Activated CD4-positive, CD25-positive, alpha-beta regulatory T cell treated with anti-CD3 and anti-CD28 coated beads, Interleukin-2, amount 50 U/mL, for 16 hours (primary cell): ENCODE measurements around the gene RAD9A.
"Not testable (repeated sequence)": the region's sequence is repeated elsewhere in the genome, so short reads cannot be mapped to it uniquely, and the experiment has no call there.

Experiments used
- DNase-seq: peaks from one replicate; pipeline ENCODE4 v3.0.0-alpha.2; 2020; ENCODE audit warnings: low read depth, low spot score

The RAD9A gene

DNA sequence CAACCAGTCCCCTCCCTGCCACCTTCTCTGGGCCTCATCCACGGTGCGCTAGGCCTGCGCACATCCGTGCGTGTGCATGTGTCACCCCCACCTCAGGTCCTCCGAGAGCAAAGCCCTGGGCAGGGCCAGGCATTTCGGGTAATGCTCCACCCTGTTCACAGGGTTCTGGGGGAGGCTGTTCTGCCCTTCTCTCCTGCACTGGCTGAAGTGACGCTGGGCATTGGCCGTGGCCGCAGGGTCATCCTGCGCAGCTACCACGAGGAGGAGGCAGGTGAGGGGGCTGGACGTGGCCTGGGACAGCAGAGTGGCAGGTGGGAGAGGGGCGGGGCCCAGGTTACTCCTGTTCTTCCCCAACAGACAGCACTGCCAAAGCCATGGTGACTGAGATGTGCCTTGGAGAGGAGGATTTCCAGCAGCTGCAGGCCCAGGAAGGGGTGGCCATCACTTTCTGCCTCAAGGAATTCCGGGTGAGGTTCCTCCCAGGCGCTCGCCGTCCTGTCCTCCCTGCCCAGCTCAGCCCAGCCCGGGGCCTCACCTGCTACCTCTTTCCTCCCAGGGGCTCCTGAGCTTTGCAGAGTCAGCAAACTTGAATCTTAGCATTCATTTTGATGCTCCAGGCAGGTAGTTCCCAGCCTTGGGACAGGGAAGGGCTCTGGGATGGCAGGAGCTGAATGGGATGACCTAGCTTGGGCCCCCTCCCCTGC lies 3.9 kb downstream of the RAD9A start:
- DNase-seq: no peak

- DNase-seq: no peak
These were observed 4.4 kb downstream of the RAD9A start for GRCh38 chr11:67396259-67396581.

DNA sequence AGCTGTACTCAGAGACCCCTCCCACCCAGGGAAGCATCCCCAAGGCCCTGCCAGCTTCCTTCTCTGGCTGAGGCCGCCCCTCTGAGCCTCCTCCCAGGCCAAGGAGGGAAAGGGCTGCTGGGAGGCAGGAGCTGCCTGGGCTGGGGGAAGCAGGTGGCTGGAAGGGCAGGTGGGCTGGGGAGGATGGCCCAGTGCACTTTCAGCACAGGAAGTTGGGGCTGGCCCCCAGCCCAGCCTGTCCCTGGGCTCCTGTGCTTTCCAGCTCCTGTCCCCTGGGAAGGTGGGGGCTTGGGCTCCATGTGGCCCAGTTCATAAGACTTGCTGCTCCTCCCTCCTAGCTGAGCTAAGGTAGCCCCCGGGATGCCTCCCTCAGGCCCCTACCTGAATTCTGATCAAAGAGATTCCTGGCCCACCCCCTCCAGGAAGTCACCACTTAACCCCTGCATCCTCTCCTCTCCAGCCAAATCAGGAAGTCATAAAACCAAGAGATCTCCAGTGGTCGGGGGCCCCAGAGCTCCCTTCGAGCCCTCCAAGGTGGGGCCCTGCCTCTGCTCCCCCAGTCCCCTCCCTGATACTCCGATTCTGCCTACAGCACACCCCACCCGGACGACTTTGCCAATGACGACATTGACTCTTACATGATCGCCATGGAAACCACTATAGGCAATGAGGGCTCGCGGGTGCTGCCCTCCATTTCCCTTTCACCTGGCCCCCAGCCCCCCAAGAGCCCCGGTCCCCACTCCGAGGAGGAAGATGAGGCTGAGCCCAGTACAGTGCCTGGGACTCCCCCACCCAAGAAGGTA lies 5.0 kb downstream of the RAD9A start:
- DNase-seq: no peak

DNA sequence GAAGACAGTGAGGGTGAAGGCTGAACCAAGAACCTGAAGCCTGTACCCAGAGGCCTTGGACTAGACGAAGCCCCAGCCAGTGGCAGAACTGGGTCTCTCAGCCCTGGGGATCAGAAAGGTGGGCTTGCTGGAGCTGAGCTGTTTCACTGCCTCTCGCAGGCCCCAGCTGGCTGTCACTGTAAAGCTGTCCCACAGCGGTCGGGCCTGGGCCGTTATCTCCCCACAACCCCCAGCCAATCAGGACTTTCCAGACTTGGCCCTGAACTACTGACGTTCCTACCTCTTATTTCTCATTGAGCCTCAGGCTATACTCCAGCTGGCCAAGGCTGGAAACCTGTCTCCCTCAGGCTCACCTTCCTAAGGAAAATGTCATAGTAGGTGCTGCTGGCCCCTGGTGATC lies 5.8 kb downstream of the RAD9A start:
- no peak for DNase-seq

DNA sequence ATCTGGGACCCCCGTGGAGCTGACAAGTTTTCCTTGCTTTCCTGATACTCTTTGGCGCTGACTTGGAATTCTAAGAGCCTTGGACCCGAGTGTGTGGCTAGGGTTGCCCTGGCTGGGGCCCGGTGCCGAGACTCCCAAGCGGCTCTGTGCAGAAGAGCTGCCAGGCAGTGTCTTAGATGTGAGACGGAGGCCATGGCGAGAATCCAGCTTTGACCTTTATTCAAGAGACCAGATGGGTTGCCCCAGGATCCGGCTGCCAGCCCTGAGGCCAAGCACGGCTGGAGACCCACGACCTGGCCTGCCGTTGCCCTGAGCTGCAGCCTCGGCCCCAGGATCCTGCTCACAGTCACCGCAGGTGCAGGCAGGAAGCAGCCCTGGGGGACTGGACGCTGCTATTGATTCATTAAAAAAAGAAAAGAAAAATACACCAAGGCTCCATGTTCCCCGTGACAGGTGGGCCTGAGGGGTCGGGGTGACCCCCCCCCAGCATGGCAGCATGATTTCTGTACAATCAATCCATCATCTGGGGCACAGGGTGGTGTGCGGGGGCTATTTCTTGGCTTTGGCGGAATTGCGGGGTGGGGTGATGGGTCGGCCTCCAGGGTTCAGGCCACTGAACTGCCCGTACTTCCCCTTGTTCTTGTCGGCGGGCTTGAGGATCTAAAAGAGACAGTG lies 6.3 kb downstream of the RAD9A start:
- no peak for DNase-seq

DNA sequence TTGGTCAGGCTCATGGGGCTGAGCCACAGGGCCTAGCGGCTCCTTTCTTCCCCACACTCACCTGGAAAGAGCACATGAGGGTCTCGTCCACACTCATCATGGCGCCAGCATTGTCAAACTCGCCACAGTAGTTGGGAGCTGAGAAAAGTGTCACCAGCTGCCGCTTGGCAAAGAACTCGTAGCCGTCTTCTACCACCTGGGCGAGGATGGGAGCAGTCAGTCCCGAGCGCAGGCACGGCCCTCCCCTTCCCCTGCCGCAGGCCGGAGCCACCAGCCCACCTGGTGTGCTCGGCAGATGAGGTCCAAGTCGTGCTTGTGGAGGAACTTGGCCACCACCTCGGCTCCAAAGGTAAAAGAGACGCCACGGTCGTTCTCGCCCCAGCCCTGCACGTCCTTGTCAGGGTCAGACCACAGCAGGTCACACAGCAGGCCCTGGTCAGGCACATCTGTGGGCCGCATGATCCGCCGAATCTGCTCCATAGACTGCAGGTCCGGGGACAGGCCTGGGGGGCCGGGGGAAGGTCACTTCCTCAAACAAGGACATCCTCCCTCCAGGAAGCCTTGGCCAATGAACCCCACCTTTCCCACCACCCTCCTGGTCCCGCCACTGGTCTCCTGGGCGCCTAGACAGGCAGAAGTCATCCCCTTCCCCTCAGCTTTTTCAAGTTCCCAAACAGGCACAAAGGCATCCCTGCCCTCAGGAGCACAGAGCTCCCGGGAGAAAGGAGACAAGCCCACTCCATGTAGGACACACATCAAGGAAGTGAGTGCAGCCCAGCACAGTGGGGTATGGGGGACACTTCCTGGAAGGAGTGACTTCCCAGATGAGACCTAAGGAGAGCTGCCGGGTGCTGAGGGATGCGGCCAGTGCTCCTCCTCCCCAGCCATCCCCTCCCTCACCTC lies 7.1 kb downstream of the RAD9A start:
- DNase-seq: no peak

DNA sequence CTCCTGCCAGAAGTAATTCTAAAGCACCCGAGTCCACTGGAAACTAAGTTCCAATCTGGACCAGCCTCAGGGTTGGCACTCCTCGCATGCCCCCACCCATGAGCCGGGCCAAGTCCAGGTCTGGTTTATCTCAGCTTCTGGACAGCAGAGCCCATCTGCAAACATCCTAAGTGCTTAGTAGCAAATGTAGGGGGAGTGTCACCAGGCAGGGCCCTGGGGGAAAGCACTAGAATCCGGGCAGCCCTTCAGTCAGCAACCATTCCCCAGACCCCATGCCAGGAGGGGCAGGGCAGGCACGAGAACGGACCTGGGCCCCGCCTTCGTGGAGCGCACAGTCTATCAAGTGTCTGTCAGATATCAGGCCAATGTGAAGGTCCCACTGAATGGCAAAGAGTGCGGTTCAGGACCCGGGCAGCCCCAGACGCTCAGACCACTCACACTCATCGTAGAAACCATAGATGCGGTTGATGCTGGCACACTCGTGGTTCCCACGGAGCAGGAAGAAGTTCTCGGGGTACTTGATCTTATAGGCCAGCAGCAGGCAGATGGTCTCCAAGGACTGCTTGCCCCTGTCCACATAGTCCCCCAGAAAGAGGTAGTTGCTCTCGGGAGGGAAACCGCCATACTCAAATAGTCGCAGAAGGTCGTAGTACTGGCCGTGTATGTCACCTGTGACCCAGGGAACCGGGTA lies 8.6 kb downstream of the RAD9A start:
- no peak for DNase-seq

GRCh38 chr11:67400942-67401494 lies 9.2 kb downstream of the RAD9A start:
- DNase-seq: no peak

- DNase-seq: peak; percentile 81
These were observed 9.9 kb downstream of the RAD9A start, which contains the start of gene PPP1CA for GRCh38 chr11:67401495-67402191. Gene PPP1CA (minus strand): TSS chr11:67401858. CDS start chr11:67401782, 76 bp downstream.

- not testable (repeated sequence) for DNase-seq
These were observed 10.5 kb downstream of the RAD9A start for GRCh38 chr11:67402192-67402839.

DNA sequence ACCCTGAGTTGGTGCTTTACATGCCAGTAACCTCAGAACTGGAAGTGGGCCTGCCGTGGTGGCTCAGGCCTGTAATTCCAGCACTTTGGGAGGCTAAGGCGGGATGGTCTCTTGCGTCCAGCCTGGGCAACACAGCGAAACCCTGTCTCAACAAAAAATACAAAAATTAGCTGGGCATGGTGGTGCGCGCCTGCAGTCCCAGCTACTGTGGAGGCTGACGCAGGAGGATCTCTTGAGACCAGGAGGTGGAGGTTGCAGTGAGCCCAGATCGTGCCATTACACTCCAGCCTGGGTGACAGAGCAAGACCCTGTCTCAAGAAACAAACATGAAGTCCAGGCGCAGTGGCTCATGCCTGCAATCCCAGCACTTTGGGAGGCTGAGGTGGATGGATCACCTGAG lies 11.3 kb downstream of the RAD9A start:
- DNase-seq: not testable (repeated sequence)

DNA sequence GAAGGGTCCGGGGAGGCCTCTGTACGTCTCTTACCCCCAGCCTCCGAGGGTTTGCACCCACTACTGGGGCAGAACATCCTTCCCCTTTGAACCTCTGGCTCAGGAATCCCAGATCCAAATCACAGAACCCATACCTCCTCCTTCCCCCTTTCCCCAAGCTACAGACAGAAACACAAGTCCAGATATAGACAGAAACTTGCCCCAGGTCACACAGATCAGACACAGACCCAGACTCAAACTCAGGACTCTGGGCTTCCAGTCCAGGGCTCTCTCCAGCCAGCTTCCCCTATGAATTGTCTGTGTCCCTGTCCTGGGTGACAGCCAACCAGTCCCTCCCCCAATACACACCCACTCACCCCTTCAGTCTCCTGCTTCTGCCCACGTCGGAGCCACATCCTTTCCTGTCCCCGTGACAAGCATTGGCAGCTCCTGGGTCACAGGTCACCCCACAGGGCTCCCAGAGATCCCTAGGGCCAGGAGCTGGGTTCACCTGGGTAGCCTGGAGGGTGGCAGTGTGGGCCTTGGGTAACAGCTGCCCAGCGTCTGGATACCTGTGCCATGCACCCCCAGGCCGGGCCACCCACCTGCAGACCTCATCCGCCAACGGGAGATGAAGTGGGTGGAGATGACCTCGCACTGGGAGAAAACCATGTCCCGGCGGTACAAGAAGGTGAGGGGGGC lies 12.9 kb downstream of the RAD9A start:
- no peak for DNase-seq

DNA sequence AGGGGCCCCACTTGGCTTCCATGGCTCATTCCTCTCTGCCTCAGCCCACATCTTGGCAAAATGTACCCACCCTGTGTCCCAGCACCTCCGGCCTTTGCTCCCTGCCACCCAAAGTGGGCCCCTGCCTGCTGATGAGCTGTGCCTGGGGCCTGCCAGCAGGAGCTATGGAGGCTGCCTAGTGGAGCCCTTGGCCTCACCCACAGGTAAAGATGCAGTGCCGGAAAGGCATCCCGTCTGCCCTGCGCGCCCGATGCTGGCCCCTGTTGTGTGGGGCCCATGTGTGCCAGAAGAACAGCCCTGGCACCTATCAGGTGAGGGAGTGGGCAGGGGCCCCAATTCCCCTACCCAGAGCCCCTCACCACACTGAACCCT lies 13.4 kb downstream of the RAD9A start:
- DNase-seq: no peak

DNA sequence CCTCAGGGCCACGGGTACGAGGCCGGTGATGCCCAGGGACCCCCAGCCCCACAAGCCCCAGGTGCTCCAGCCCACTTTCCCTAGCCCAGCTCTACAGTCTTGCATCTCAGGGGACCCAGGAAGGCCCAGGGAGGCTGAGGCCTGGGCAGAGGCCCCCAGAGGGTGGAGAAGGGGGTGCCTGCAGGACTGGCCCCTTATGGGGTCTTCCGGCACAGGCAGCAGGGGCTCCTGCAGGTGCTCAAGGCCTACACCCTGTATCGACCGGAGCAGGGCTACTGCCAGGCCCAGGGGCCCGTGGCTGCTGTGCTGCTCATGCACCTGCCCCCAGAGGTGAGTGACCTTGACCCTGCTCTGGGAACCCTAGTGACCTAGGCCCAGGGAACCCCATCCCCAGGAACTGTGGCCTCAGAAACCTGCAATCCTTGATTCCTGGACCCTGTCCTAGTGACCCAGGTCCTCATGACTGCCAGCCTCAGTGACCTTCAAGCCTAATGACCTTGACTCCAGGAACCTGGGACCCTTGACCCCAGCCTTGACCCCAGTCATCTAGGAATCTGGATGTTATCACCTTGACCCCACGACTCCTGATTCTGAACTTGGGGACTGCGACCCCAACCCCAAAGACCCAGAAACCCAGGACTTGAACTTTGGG lies 14.0 kb downstream of the RAD9A start:
- DNase-seq: no peak

GRCh38 chr11:67406420-67406968 lies 14.7 kb downstream of the RAD9A start:
- DNase-seq: no peak

DNA sequence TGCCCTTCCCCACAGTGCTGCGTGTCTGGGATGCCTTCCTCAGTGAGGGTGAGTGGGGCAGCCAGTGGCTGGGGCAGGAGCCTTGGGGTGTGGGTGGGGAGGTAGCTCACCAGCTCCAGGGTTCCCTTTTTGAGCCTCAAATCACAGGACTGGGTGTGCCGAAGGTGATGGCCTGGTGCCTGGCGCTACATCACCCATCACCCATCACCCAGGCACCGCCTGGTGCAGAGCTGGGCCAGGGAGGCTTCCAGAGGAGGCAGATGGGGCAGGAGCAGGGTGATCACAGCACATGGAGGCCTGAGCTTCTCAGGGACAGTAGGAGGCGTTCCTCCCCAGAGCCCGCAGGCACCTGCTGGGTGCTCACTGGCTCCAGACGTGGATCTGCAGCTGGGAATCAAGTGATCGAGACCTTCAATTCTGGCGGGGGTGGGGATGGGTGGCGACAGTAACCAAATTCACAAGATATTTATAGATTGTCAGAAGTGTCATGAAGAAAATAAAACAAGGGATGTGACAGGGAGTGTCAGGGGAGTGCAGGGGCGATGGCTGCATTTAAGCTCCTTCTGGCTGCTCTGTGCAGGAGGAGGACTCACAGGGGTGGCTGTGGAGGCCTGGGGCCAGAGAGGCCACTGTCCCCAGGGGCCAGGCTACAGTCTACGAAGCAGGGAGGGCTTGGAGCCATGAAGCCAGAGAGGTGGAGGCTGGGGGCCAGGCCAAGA lies 15.3 kb downstream of the RAD9A start:
- DNase-seq: no peak

DNA sequence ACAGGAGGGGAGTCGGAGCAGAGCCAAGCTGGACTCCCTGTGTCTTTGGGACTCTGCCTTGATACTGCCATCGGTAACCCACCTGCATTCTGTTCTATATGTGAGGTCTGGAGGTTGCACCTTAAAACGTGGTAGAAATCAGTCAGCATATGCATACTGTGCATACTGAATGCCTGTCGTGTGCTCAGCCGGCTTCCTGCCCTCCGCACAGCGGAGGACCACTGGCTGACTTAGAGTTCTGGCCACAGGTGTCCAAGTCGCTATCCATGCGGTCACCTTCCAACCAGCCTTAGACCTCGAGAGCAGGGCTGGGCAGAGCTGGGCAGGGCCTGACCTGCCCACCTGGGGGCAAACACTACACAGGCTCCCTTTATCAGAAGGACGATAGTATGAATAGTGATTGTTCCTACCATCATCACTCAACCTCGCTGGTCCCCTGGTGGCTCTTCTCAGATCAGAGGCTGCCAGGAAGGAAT lies 15.9 kb downstream of the RAD9A start:
- DNase-seq: no peak
